Subcutaneous abdominal adipose tissue (tissue), 5 donors: ENCODE measurements around the gene VAT1L.

ENCODE experiments used
- H3K27ac ChIP-seq: one replicate; pipeline ENCODE4 v1.7.0; 2013; ENCODE audit warnings: low read depth, mild to moderate bottlenecking, inconsistent platforms, low read length, moderate library complexity
- H3K27me3 ChIP-seq, 5 donors: one replicate each; pipeline ENCODE4 v1.7.0; 2013; ENCODE audit warnings: low read length in 5 of 5, inconsistent platforms in 1 of 5; ENCODE audit not compliant: control insufficient read depth in 5 of 5, insufficient read depth in 4 of 5
- H3K36me3 ChIP-seq, 5 donors: one replicate each; pipeline ENCODE4 v1.7.0; 2013; ENCODE audit warnings: low read length in 5 of 5; ENCODE audit not compliant: control insufficient read depth in 5 of 5, insufficient read depth in 5 of 5
- H3K4me1 ChIP-seq, 5 donors: one replicate each; pipeline ENCODE4 v1.7.0; 2013; ENCODE audit warnings: low read length in 5 of 5, mild to moderate bottlenecking in 3 of 5, moderate library complexity in 1 of 5; ENCODE audit not compliant: control insufficient read depth in 5 of 5, insufficient read depth in 5 of 5
- H3K4me3 ChIP-seq, 5 donors: one replicate each; pipeline ENCODE4 v1.7.0; 2013; ENCODE audit warnings: low read length in 5 of 5, low read depth in 1 of 5
- H3K9ac ChIP-seq, 5 donors: one replicate each; pipeline ENCODE4 v1.7.0; 2013; ENCODE audit warnings: low read length in 5 of 5, mild to moderate bottlenecking in 4 of 5, moderate library complexity in 3 of 5
- H3K9me3 ChIP-seq, 5 donors: one replicate each; pipeline ENCODE4 v1.7.0; 2013; ENCODE audit warnings: low read length in 5 of 5; ENCODE audit not compliant: control insufficient read depth in 5 of 5
- donor health status: healthy.
- donor health status: healthy.
- donor health status: healthy.
- donor health status: healthy.
- donor health status: healthy.

The VAT1L gene

DNA sequence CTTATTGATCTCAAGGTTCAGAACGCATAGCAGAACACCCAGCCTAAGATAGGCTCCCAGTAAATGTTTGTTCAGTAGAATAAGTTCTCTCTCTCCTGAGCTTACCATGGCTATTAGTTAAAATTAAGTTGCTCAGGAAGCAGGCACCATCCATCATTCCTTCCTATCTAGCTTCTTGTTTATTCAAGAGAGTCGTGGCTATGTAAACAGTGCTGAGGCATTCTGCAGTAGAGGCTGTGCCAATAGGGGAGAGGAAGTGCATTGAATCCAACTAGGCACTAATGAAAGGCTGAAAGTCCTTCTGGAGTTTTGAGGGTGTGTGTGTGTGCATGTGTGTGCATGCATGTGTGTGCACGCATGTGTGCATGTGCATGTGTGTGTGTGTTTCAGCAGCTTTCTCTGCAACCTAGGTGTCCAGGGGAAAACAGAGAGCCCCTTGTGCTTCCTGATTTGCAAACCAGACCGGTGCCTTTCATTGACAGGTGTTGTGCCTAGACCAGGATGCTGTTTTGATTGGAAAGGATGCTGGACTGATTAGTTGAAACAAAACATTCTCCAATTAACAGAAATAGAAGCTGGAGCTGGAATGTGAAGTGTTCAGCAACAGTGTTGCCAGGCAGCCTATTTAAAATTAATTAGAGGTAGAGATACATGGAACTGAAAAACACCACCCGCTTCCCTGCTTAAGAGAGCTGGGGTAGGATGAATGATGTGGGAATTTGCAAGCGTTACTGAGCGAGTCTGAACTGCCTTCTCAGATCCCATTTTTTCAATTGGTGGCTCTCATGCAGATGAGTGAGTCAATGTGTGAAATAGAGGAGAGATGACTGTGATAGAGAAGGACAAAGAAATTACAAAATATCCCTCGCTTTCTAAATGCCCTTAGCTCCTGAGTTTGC lies 130.7 kb downstream of the VAT1L start:
- H3K27me3 ChIP-seq = peaks cover 0 to 2% (median 0%) of the 10 kb centered on the region in 5 donors
- no peak overlapping the region for H3K4me3 ChIP-seq
- no peaks in the 10 kb centered on the region for H3K4me1 ChIP-seq
- no peak overlapping the region for H3K9ac ChIP-seq
- H3K9me3 ChIP-seq = no peaks in the 10 kb centered on the region
- H3K27ac ChIP-seq = no peak overlapping the region
- no peaks in the 10 kb centered on the region for H3K36me3 ChIP-seq

DNA sequence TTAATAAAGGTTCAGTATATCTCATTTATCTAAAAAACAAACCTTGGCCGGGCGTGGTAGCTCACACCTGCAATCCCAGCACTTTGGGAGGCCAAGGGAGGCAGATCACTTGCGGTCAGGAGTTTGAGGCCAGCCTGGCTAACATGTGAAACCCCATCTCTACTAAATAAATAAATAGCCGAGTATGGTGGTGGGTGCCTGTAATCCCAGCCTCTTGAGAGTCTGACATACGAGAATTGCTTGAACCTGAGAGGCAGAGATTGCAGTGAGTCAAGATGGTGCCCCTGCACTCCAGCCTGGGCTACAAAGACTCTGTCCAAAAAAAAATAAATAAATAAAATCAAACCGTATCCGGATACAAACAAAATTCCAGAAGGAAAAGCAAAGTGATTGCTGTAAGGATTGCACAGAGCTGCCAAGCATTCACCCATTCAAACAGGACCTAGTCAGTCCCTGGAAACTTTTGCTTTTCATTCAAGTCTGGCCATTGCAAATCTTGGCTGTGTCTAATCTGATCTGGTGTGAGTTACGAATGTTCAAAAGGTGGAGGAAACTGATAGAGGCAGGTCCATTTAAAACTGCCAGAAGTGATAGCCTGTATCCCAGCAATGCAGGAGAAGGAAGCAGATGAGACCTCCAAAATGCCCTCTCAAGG lies 131.5 kb downstream of the VAT1L start:
- H3K9ac ChIP-seq = no peak overlapping the region
- no peaks in the 10 kb centered on the region for H3K36me3 ChIP-seq
- H3K27ac ChIP-seq = no peak overlapping the region

DNA sequence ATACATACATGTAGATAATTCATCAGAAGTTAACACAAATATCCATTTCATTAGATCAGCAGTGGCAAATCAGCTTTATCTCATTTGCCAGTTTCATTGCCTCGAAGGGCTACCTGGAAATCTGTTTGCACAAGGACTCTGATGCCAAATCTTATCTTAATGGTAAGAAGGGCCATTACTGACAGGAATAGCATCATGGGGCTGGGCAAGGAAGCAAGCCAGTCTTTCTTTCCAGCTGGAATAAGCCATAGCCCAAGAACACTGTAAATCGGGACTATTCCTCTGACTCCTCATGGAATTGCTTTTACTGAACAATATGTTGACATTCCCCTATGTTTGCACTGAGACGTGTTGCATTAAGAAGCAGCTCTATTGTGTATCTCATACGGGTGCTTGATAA lies 132.6 kb downstream of the VAT1L start:
- Histone ChIP-seq H3K9ac (no peak overlapping the region), H3K27me3 (peaks cover 0 to 2% (median 0%) of the 10 kb centered on the region in 5 donors), H3K36me3 (no peaks in the 10 kb centered on the region), H3K9me3 (no peaks in the 10 kb centered on the region), H3K4me3 (no peak overlapping the region), H3K4me1 (no peaks in the 10 kb centered on the region), H3K27ac (no peak overlapping the region)

More for the DNA sequence above, 131.5 kb downstream of the VAT1L start:
- Histone ChIP-seq H3K9me3 (no peaks in the 10 kb centered on the region), H3K27me3 (peaks cover 0 to 2% (median 0%) of the 10 kb centered on the region in 5 donors), H3K4me1 (no peaks in the 10 kb centered on the region), H3K4me3 (no peak overlapping the region)

DNA sequence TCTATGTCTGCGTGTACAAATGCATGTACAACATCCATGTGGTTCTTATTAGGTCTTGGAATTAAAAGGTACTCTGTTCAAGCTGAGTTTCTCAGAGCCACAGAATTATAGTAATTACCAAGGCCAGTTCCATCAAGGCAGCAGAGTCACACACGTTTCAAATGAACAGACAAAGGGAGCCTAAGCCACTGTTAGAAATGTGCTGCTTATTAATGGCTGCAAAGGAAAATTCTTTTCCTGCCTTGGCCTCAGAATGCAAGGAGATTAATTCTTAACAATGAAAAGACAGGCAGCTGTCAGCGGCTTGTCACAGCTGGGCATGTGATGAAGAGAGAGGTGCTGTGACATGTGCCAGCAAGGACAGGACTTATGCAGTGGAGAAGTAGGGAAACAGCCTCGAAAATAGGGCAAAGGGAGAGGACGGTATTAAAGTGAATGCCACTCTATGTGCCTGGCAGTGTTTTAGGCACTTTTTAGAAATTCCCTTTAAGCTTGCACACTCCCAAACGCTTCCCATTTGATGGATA lies 133.9 kb downstream of the VAT1L start:
- Histone ChIP-seq H3K27ac (no peak overlapping the region), H3K9me3 (no peaks in the 10 kb centered on the region), H3K4me1 (no peaks in the 10 kb centered on the region), H3K36me3 (no peaks in the 10 kb centered on the region), H3K4me3 (no peak overlapping the region), H3K9ac (no peak overlapping the region), H3K27me3 (peaks cover 0 to 2% (median 0%) of the 10 kb centered on the region in 5 donors)

DNA sequence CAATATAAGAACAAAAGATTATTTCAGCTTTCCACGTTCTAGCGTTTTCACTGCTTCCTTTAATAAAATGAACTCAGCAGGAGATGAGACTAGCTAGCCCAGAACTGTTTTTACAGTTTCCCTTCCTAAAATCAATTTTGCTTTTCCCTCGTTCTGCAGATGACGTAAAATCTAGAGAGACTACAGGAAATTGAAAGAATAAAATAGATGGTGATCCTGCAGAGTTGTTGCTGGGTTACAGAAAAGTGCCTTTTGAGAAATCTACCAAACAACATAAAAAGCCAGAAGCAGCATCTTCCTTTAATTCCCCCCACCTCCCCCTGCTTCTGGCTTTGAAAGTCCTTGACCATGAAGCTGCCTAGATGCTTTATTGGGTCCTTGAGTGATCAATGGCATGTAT lies 137.2 kb downstream of the VAT1L start:
- Histone ChIP-seq H3K4me1 (no peaks in the 10 kb centered on the region), H3K9me3 (no peaks in the 10 kb centered on the region), H3K27ac (no peak overlapping the region), H3K4me3 (no peak overlapping the region), H3K36me3 (no peaks in the 10 kb centered on the region), H3K9ac (no peak overlapping the region), H3K27me3 (no peaks in the 10 kb centered on the region)

DNA sequence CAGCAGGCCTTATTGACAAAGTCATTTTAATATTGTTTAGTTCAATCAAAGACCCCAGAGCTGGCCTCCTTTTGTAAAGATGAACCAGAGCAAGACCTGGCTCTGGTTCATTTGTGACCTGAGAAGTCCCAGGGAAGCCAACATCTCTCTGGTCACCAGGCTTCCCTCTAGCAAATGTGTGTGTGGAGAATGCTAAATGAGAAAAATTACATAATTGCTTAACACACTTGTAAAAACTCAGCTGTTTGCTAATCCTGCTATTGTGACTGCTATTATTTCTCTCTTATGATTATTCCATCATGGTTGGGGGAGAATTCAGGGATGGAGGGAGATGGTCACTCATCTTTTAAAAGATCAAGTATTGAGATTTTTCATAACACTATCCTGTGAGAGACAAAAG lies 139.7 kb downstream of the VAT1L start:
- Histone ChIP-seq H3K9ac (no peak overlapping the region), H3K36me3 (no peaks in the 10 kb centered on the region), H3K4me1 (no peaks in the 10 kb centered on the region), H3K4me3 (no peak overlapping the region), H3K27me3 (peaks cover 0 to 4% (median 0%) of the 10 kb centered on the region in 5 donors), H3K27ac (no peak overlapping the region), H3K9me3 (no peaks in the 10 kb centered on the region)

DNA sequence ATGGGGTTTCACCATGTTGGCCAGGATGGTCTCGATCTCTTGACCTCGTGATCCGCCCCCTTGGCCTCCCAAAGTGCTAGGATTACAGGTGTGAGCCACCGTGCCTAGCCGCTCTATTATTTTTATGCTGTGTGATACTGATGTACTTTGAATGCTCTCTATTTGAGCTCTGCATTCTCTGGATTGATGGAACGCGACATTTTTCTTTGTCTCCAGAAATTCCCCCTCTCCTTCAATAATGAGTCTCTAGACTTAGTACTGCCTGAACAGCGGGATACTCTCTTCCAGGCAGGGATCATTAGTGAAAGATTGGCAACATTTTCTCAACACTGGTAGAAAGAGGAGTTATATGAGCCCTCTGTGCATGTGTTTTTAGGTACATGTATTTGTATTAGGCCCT lies 140.6 kb downstream of the VAT1L start:
- no peaks in the 10 kb centered on the region for H3K4me1 ChIP-seq
- H3K9me3 ChIP-seq = no peaks in the 10 kb centered on the region
- H3K27me3 ChIP-seq = peaks cover 0 to 4% (median 0%) of the 10 kb centered on the region in 5 donors
- no peak overlapping the region for H3K4me3 ChIP-seq
- no peaks in the 10 kb centered on the region for H3K36me3 ChIP-seq
- no peak overlapping the region for H3K9ac ChIP-seq
- no peak overlapping the region for H3K27ac ChIP-seq

DNA sequence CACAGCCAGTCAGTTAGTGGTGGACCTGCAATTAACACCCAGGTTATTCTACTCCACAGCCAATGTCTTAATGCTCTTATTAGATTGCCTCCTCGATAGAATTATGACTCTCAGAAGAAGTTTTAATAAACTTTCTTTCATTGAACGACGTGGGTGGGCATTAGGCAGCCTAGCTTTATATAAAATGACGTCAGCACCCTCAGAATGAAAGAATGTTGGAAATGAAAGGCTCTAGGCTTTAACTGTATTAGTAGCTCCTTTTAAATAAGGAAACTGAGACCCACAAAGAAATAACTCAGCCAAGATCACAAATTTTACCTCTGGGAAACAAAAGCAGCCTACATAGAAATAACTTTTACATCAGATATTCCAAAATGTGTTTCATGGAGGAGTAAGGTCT lies 142.7 kb downstream of the VAT1L start:
- H3K36me3 ChIP-seq = no peaks in the 10 kb centered on the region
- peaks cover 0 to 4% (median 0%) of the 10 kb centered on the region in 5 donors for H3K27me3 ChIP-seq
- H3K27ac ChIP-seq = no peak overlapping the region
- no peaks in the 10 kb centered on the region for H3K4me1 ChIP-seq
- H3K4me3 ChIP-seq = no peak overlapping the region
- H3K9me3 ChIP-seq = no peaks in the 10 kb centered on the region
- H3K9ac ChIP-seq = no peak overlapping the region

DNA sequence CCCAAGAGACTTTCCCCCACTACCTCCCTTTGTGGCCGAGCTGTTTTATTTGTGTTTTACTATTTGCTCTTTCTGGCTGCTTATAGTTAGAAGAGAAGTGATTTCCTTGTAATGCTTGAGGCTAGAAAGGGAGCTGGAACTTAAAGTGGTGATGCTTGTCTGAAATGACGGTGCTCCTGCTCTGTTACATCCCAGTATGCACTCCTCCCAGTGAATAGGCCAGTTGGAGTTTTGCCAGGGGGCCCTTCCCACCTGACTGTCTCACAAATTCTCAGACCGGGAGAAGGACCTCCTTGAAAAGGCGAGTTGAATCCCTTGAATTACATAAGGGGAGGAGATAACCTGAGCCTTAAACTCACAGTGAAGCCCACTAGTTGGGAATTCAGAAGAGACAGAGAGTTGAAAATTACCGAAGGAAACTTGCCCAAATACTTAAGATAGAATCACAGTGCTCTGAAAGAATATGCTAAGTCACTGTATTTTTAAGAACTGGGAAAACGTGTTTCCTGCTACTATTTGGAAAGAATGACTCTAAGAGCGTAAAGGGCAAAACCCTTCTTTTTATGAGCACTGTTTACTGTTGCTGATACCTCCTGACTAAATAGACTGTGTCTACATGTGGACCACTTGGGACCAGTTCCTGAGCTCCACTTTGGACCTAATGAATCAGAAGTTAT lies 149.2 kb downstream of the VAT1L start:
- Histone ChIP-seq H3K4me3 (no peak overlapping the region), H3K27me3 (peaks cover 0 to 7% (median 3%) of the 10 kb centered on the region in 5 donors), H3K9ac (no peak overlapping the region), H3K4me1 (no peaks in the 10 kb centered on the region), H3K27ac (no peak overlapping the region), H3K36me3 (no peaks in the 10 kb centered on the region), H3K9me3 (no peaks in the 10 kb centered on the region)

DNA sequence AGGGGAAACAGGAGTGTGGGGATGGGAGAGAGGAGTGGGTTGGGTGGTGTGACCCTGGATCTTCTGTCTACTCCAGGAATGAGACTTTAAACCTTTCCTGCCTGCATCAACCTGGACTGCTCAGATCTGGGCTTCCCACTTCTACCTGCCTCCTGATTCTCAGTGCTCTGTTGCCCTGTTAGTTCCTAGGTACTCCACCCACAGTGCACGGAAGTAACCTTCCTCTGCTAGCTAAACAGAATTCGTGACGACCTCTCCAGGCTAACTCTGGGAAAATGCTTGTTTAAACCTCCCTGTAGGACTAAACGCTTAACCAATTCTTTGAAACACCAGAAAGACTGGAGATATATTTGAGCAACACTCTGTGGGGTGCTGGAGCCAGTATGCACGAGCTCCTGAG lies 150.5 kb downstream of the VAT1L start:
- Histone ChIP-seq H3K4me1 (no peaks in the 10 kb centered on the region), H3K9me3 (no peaks in the 10 kb centered on the region), H3K27ac (no peak overlapping the region), H3K4me3 (no peak overlapping the region), H3K36me3 (no peaks in the 10 kb centered on the region), H3K27me3 (peaks cover 0 to 7% (median 0%) of the 10 kb centered on the region in 5 donors), H3K9ac (no peak overlapping the region)
